Head of caudate nucleus (tissue), 42 donors: ENCODE measurements around the gene LCE2A.
"Not testable (repeated sequence)": the region's sequence is repeated elsewhere in the genome, so short reads cannot be mapped to it uniquely, and the experiment has no call there.

Experiments used
- DNase-seq, 42 donors: peaks; one replicate each; pipeline versions ENCODE4 v3.0.0 to v3.0.0-alpha.2; 2020 to 2021; ENCODE audit warnings: mixed read lengths in 7 of 42
- intact Hi-C: fragments of 100-400 bp; cut with DNase I; formaldehyde crosslinking; loops from one replicate; pipeline ENCODE4 v1.15.0; 2022

LCE2A gene

GRCh38 chr1:152697701-152698600 is at the start of gene LCE2A:
LCE2A (plus strand) TSS chr1:152698345; CDS start chr1:152698902, 557 bp downstream.
- DNase-seq: no peak
- intact Hi-C loops: no loop called here

- intact Hi-C loops: loop anchor here (10.0 kb wide), 1 partner anchor 571 kb away; no protein-coding TSS in a partner anchor
- DNase-seq: peak; percentile 11 to 86 (median 60)
These were observed 44.0 kb upstream of the LCE2A start for GRCh38 chr1:152654110-152654509.

DNA sequence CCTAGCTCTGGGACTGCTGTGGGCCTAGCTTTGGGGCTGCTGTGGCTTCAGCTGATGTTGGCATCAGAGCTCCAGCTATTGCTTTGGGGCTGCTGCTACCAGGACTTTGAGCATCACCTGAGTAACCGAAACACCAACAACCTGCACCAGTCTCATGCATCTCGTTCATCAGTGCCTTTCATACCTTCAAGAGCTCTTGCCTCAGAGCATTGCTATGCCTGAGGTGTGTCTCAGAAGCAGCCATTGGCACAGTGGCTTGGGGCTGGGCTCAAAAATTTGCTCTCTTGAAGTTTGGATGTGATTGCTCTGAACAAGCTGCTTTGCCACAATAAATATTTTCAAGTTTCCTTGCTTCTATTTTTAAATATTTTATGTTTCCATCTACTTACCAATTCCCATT is 41.7 kb upstream of the LCE2A start:
- intact Hi-C loops: loop anchor here (10.0 kb wide), 1 partner anchor 568 kb away; no protein-coding TSS in a partner anchor
- no peak for DNase-seq

GRCh38 chr1:152657677-152658076 is 40.5 kb upstream of the LCE2A start:
- intact Hi-C loops: loop anchor here (10.0 kb wide), 1 partner anchor 567 kb away; no protein-coding TSS in a partner anchor
- DNase-seq: no peak

DNA sequence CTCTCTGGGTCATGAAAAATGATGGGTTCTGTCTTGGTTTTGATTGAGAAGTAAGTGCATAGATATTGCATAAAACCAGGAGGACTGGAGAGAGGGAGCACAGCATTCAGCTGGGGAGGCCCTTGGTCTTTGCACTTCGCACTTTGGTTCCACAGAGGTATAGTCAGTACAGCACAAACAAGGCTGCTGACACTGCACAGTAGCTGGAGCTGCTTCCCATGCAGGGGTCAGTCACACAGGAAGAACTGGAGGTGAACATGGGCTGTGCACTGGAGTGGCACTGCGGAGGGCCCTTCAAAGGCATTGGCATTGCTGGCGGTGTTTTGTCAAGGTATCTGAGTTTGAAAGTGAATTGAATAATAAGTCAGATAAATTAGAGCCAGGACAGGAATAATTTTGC is 39.5 kb upstream of the LCE2A start:
- DNase-seq: no peak
- intact Hi-C loops: loop anchor here (10.0 kb wide), 1 partner anchor 566 kb away; no protein-coding TSS in a partner anchor

- DNase-seq: no peak
- intact Hi-C loops: no loop called here
These were observed 35.0 kb upstream of the LCE2A start, which contains the start of gene LCE2D for GRCh38 chr1:152663098-152663497. LCE2D (plus strand) TSS chr1:152663380; CDS start chr1:152664106, 726 bp downstream.

DNA sequence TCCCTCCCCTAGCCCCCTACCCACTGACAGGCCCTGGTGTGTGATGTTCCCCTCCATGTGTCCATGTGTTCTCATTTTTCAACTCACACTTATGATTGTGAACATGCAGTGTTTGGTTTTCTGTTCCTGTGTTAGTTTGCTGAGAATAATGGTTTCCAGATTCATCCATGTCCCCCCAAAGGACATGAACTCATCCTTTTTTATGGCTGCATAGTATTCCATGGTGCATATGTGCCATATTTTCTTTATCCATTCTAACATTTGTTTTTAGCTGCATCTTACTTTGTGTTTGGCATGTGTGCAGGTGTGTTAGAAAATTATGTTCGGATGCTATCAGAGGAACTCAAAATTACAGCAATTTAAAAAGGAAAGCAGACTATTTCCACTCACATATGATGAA is 32.0 kb upstream of the LCE2A start:
- DNase-seq: not testable (repeated sequence)

GRCh38 chr1:152667648-152668047 is 30.5 kb upstream of the LCE2A start:
- intact Hi-C loops: no loop called here
- no peak for DNase-seq

More for the DNA sequence above, 32.0 kb upstream of the LCE2A start:
- intact Hi-C loops: not testable (repeated sequence)

DNA sequence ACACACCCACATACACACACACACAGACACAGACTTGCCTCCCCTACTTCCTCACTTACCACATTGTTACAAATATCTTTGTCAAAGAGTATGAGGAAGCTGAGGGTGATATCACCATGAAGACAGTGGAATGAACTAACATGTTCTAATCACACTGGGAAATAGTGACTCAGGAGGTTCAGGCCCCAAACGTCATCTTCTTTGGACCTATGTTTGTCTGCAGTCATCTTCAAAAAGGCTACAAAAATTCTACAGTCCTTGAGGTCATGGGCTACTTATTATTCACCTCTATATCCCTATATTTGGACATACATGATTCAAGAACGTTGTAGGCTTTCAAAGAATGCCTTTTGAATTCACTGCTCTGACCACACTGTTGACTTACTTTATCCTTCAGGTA is 25.1 kb upstream of the LCE2A start:
- intact Hi-C loops: no loop called here
- no peak for DNase-seq

- intact Hi-C loops, DNase-seq: not testable (repeated sequence)
These were observed 23.2 kb upstream of the LCE2A start, which contains the start of gene LCE2C for GRCh38 chr1:152674983-152675382. LCE2C (plus strand) TSS chr1:152675279; CDS start chr1:152676016, 737 bp downstream.

GRCh38 chr1:152679459-152679858 is 18.7 kb upstream of the LCE2A start:
- no peak for DNase-seq
- intact Hi-C loops: no loop called here

DNA sequence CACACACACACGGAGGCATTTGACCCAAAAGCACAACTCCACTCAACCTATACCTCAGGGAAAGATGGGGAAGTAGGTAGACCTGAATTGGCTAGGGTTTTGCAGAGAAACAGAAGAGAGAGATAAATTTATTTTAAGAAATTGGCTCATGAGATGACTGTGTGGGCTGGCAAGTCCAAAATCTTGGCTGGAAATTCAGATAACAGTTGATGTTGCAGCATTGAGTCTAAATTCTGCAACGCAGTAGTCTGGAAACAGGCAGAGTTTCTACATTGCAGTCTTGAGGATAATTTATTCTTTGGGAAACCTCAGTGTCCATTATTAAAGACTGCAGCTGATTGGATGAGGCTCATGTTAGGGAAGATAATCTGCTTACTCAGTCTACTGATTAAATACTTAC is 16.5 kb upstream of the LCE2A start:
- DNase-seq: no peak

DNA sequence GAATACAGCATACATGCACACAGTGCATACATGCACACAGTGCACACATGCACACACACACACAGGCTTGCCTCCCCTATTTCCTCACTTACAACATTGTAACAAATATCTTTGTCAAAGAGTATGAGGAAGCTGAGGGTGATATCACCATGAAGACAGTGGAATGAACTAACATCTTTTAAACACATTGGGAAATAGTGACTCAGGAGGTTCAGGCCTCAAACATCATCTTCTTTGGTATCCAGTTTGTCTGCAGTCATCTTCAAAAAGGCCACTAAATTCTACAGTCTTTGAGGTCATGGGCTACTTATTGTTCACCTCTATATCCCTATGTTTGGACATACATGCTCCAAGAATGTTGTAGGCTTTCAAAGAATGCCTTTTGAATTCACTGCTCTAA is 14.3 kb upstream of the LCE2A start:
- intact Hi-C loops: no loop called here

More for the DNA sequence above, 16.5 kb upstream of the LCE2A start:
- intact Hi-C loops: no loop called here

DNA sequence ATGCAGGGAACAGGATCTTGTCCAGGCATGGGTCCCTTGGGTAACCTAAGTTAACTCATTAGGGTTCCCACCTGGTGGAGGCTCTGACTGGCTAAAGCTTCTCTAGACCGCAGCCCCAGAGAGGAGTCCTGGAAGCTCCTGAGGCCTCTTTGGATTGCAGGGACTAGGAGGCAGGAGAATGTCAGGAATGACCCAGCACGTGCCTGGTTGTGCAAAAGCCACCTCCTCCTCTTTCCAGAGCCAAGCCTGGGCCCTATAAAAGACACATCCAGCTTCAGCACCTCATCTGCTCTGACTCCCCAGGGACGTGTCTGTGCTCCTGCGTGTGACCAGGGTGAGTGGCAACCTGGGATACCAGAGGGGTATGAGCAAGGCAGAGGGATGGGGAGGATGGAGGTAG is 12.3 kb upstream of the LCE2A start, which contains the start of gene LCE2B:
Gene LCE2B, plus strand, starts transcription at position 301 of the 400 bp plus-strand sequence. CDS start 721 bp downstream, outside the sequence.
- intact Hi-C loops, DNase-seq: not testable (repeated sequence)

More for the DNA sequence above, 14.3 kb upstream of the LCE2A start:
- DNase-seq: no peak

DNA sequence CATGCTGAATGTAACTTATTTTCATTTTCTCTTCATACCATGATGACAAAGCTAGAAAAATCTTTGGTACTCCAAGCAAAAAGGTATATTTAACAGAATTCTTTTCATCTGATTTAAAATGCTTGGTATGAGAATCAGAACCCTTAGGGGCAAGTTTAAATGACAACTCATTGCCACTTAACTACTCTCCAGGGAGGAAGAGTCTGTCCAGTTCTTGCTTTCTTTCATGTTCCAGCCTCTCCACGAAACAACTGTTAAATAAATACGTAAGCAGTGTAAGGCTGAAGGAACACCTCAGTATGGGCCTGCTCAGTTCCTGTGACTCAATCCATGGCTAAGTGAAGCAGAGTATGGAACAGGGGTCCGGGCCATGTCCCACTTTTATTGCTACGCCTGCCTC is 1.6 kb downstream of the LCE2A start:
- DNase-seq: no peak
- intact Hi-C loops: no loop called here

DNA sequence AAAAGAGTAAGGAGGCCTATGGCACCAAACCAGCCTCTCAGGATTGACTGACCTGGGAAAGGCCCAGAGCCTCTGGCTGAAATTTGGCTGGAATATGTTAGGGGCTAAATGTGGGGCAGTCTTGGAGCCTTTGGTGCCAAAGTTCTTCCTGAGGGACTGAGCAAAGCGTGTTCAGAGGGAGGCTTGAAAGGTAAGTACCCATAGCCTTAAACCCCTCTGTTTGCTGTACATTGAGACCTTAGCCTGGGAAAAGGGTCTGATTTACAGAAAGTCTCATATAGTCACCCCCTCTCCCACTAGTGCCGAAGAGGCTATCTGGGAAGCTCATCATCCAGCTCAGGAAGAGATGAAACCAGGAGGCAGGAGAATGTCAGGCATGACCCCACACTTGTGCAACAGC is 9.7 kb downstream of the LCE2A start, which contains the start of gene LCE4A:
Gene LCE4A, plus strand, starts transcription at position 301 of the 400 bp plus-strand sequence. CDS start 916 bp downstream, outside the sequence.
- DNase-seq: no peak
- intact Hi-C loops: no loop called here

- intact Hi-C loops: no loop called here
- DNase-seq: no peak
These were observed 20.1 kb downstream of the LCE2A start for GRCh38 chr1:152718238-152718637.

GRCh38 chr1:152725261-152725660 is 27.1 kb downstream of the LCE2A start:
- intact Hi-C loops: no loop called here
- no peak for DNase-seq

GRCh38 chr1:152728986-152729385 is 30.8 kb downstream of the LCE2A start:
- intact Hi-C loops: no loop called here
- no peak for DNase-seq

- intact Hi-C loops: no loop called here
These were observed 37.5 kb downstream of the LCE2A start for GRCh38 chr1:152735648-152736047.

More at GRCh38 chr1:152735648-152736047, 37.5 kb downstream of the LCE2A start:
- DNase-seq: no peak
